Progenitor cell of endocrine pancreas (in vitro differentiated cells): Measurements from ENCODE around the gene TADA3. TPM values are rescaled to one million over a fixed set of nuclear protein-coding genes. Genes with fewer than 3 reads are reported as not detected.
A peak's percentile ranks its signal among the peaks of the same experiment; 100 is the strongest.

Experiments used
- DNase-seq: peaks from one replicate; pipeline ENCODE4 v3.0.0; 2021; ENCODE audit warnings: low spot score; ENCODE audit not compliant: unreplicated experiment
- H3K27ac Mint-ChIP-seq: 2 replicates; pipeline ENCODE4 v1.8.0; 2021; ENCODE audit warnings: mild to moderate bottlenecking, moderate library complexity, mixed read lengths
- H3K27me3 Mint-ChIP-seq: 2 replicates; pipeline ENCODE4 v1.8.0; 2021; ENCODE audit warnings: mixed read lengths
- H3K36me3 Mint-ChIP-seq: 2 replicates; pipeline ENCODE4 v1.8.0; 2022; ENCODE audit warnings: mixed read lengths; ENCODE audit not compliant: insufficient read depth
- H3K4me1 Mint-ChIP-seq: 2 replicates; pipeline ENCODE4 v1.8.0; 2021; ENCODE audit warnings: low read depth, mixed read lengths
- H3K4me3 Mint-ChIP-seq: 2 replicates; pipeline ENCODE4 v1.8.0; 2021; ENCODE audit warnings: low read depth, mild to moderate bottlenecking, moderate library complexity, mixed read lengths
- H3K9me3 Mint-ChIP-seq: 2 replicates; pipeline ENCODE4 v1.8.0; 2021; ENCODE audit warnings: low read depth, mixed read lengths
- CTCF ChIP-seq: fragments of 200-600 bp; sonication (generic); IDR thresholded peaks from one replicate; pipeline ENCODE4 v1.5.0; 2021; ENCODE audit warnings: antibody characterized with exemption, mild to moderate bottlenecking; ENCODE audit not compliant: unreplicated experiment
- total RNA-seq: library from RNA; stranded (reverse); gene quantifications from 2 replicates; pipeline ENCODE4 v1.2.1, GENCODE V29; 2021

TADA3 gene
- total RNA-seq, 1 donor from 2014 or later: 70.8 TPM

GRCh38 chr3:9810433-9810770 lies 18.1 kb upstream of the TADA3 start:
- peak overlapping the region; percentile 75 for H3K4me3 Mint-ChIP-seq
- no peaks in the 10 kb centered on the region for H3K36me3 Mint-ChIP-seq
- peak overlapping the region; percentile 59 for H3K27ac Mint-ChIP-seq

GRCh38 chr3:9809615-9810432 lies 17.6 kb upstream of the TADA3 start, which contains the start of gene TTLL3:
TTLL3 (plus strand) TSS chr3:9810262; CDS start chr3:9810662, 400 bp downstream.
- H3K36me3 Mint-ChIP-seq: peaks cover under 1% of the 10 kb centered on the region
- no peaks in the 10 kb centered on the region for H3K9me3 Mint-ChIP-seq
- peaks cover 13% of the 10 kb centered on the region for H3K27me3 Mint-ChIP-seq
- H3K27ac Mint-ChIP-seq: peak within 1 kb of the TSS; percentile 95
- peak within 1 kb of the TSS; percentile 79 for H3K4me3 Mint-ChIP-seq
- H3K4me1 Mint-ChIP-seq: peaks cover 9% of the 10 kb centered on the region
- no peak for TF ChIP-seq CTCF
- peak; percentile 43 for DNase-seq

More at GRCh38 chr3:9810433-9810770, 18.1 kb upstream of the TADA3 start:
- DNase-seq: no peak
- Mint-ChIP-seq H3K9me3 (no peaks in the 10 kb centered on the region), H3K27me3 (peaks cover 13% of the 10 kb centered on the region), H3K4me1 (peaks cover 9% of the 10 kb centered on the region)
- no peak for TF ChIP-seq CTCF

- peaks cover 13% of the 10 kb centered on the region for H3K27me3 Mint-ChIP-seq
- H3K36me3 Mint-ChIP-seq: peaks cover 5% of the 10 kb centered on the region
- peaks cover 9% of the 10 kb centered on the region for H3K4me1 Mint-ChIP-seq
- TF ChIP-seq CTCF: no peak
- DNase-seq: no peak
- H3K9me3 Mint-ChIP-seq: no peaks in the 10 kb centered on the region
- peak overlapping the region; percentile 95 for H3K27ac Mint-ChIP-seq
- peak overlapping the region; percentile 79 for H3K4me3 Mint-ChIP-seq
Observed at GRCh38 chr3:9809239-9809614, 17.0 kb upstream of the TADA3 start.

- Mint-ChIP-seq H3K36me3 (peaks cover 9% of the 10 kb centered on the region), H3K27me3 (peaks cover 13% of the 10 kb centered on the region), H3K9me3 (no peaks in the 10 kb centered on the region), H3K4me3 (no peak overlapping the region), H3K27ac (no peak overlapping the region), H3K4me1 (peaks cover 9% of the 10 kb centered on the region)
- DNase-seq: no peak
- peak; percentile 32 for TF ChIP-seq CTCF
Observed at GRCh38 chr3:9808345-9809037, 16.2 kb upstream of the TADA3 start.

GRCh38 chr3:9807981-9808344 lies 15.7 kb upstream of the TADA3 start:
- peaks cover 13% of the 10 kb centered on the region for H3K36me3 Mint-ChIP-seq
- no peak for TF ChIP-seq CTCF
- H3K4me1 Mint-ChIP-seq: peaks cover 9% of the 10 kb centered on the region
- H3K9me3 Mint-ChIP-seq: no peaks in the 10 kb centered on the region
- H3K27me3 Mint-ChIP-seq: peaks cover 13% of the 10 kb centered on the region
- H3K27ac Mint-ChIP-seq: no peak overlapping the region
- no peak overlapping the region for H3K4me3 Mint-ChIP-seq
- DNase-seq: no peak
